ENCODE measurements around the gene CCDC97.

DNA sequence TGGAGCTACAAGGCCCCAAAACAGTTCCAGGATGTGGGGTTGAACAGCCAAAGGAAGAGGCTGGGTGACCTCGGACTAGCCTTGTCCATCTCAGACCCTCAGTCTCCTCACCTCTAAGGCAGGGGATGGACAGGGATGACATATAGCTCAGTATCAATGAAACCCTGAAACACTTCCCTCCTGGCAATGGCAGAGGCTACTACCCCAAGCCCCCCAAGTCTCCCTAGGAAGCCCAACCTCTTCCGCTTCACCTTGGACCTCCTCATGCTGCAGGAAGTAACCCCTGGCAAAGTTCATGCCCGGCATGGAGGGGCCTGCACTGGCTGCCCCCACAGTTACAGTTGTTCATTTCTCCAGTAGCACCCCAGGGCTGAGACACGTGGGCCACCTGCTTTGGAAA is 10.6 kb downstream of the CCDC97 start:
- TF ChIP-seq, protein P1, sequence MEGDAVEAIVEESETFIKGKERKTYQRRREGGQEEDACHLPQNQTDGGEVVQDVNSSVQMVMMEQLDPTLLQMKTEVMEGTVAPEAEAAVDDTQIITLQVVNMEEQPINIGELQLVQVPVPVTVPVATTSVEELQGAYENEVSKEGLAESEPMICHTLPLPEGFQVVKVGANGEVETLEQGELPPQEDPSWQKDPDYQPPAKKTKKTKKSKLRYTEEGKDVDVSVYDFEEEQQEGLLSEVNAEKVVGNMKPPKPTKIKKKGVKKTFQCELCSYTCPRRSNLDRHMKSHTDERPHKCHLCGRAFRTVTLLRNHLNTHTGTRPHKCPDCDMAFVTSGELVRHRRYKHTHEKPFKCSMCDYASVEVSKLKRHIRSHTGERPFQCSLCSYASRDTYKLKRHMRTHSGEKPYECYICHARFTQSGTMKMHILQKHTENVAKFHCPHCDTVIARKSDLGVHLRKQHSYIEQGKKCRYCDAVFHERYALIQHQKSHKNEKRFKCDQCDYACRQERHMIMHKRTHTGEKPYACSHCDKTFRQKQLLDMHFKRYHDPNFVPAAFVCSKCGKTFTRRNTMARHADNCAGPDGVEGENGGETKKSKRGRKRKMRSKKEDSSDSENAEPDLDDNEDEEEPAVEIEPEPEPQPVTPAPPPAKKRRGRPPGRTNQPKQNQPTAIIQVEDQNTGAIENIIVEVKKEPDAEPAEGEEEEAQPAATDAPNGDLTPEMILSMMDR (conservative IDR thresholded peaks at IDR 0.05 in 1 of 2, IDR thresholded peaks at IDR 0.05 in 1 of 2; ENCODE audit: extremely low read depth in 1 of 2, insufficient read depth in 1 of 2, low read depth in 1 of 2, low read length in 2 of 2), result no peak
- no peak for TF ChIP-seq EZH2 (IDR thresholded peaks at IDR 0.05; ENCODE audit: borderline replicate concordance, low read length)
